ENCODE data around the gene ARHGAP30. TPM values are rescaled to one million over a fixed set of nuclear protein-coding genes. Genes with fewer than 3 reads are reported as not detected.

The ARHGAP30 gene
- total and polyA plus RNA-seq, 2 of the 8 experiments (the other 6 are each of a cell fraction or from before 2014, with no cell fraction given) = 0.27 to 0.39 TPM

DNA sequence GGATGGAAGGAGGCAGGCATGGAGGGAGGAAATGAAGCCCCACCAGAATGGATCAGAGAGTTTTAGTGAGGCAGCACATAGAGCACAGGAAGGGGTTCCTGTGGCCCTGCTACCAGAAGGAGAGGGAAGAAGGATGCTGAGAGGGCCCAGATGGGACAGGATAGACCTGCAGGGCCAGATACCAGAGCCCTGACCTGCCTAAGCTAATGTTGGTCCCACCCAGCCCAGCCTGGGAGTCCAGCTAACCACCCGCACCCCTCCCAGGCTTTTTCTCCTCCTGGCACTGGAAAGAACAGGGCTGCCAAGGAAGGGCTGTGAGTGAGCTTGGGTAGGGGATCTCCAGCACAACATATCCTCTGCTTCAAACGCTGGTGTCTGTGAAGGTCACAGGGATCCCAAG is 12.8 kb upstream of the ARHGAP30 start (continued):
- TF ChIP-seq, protein P1, sequence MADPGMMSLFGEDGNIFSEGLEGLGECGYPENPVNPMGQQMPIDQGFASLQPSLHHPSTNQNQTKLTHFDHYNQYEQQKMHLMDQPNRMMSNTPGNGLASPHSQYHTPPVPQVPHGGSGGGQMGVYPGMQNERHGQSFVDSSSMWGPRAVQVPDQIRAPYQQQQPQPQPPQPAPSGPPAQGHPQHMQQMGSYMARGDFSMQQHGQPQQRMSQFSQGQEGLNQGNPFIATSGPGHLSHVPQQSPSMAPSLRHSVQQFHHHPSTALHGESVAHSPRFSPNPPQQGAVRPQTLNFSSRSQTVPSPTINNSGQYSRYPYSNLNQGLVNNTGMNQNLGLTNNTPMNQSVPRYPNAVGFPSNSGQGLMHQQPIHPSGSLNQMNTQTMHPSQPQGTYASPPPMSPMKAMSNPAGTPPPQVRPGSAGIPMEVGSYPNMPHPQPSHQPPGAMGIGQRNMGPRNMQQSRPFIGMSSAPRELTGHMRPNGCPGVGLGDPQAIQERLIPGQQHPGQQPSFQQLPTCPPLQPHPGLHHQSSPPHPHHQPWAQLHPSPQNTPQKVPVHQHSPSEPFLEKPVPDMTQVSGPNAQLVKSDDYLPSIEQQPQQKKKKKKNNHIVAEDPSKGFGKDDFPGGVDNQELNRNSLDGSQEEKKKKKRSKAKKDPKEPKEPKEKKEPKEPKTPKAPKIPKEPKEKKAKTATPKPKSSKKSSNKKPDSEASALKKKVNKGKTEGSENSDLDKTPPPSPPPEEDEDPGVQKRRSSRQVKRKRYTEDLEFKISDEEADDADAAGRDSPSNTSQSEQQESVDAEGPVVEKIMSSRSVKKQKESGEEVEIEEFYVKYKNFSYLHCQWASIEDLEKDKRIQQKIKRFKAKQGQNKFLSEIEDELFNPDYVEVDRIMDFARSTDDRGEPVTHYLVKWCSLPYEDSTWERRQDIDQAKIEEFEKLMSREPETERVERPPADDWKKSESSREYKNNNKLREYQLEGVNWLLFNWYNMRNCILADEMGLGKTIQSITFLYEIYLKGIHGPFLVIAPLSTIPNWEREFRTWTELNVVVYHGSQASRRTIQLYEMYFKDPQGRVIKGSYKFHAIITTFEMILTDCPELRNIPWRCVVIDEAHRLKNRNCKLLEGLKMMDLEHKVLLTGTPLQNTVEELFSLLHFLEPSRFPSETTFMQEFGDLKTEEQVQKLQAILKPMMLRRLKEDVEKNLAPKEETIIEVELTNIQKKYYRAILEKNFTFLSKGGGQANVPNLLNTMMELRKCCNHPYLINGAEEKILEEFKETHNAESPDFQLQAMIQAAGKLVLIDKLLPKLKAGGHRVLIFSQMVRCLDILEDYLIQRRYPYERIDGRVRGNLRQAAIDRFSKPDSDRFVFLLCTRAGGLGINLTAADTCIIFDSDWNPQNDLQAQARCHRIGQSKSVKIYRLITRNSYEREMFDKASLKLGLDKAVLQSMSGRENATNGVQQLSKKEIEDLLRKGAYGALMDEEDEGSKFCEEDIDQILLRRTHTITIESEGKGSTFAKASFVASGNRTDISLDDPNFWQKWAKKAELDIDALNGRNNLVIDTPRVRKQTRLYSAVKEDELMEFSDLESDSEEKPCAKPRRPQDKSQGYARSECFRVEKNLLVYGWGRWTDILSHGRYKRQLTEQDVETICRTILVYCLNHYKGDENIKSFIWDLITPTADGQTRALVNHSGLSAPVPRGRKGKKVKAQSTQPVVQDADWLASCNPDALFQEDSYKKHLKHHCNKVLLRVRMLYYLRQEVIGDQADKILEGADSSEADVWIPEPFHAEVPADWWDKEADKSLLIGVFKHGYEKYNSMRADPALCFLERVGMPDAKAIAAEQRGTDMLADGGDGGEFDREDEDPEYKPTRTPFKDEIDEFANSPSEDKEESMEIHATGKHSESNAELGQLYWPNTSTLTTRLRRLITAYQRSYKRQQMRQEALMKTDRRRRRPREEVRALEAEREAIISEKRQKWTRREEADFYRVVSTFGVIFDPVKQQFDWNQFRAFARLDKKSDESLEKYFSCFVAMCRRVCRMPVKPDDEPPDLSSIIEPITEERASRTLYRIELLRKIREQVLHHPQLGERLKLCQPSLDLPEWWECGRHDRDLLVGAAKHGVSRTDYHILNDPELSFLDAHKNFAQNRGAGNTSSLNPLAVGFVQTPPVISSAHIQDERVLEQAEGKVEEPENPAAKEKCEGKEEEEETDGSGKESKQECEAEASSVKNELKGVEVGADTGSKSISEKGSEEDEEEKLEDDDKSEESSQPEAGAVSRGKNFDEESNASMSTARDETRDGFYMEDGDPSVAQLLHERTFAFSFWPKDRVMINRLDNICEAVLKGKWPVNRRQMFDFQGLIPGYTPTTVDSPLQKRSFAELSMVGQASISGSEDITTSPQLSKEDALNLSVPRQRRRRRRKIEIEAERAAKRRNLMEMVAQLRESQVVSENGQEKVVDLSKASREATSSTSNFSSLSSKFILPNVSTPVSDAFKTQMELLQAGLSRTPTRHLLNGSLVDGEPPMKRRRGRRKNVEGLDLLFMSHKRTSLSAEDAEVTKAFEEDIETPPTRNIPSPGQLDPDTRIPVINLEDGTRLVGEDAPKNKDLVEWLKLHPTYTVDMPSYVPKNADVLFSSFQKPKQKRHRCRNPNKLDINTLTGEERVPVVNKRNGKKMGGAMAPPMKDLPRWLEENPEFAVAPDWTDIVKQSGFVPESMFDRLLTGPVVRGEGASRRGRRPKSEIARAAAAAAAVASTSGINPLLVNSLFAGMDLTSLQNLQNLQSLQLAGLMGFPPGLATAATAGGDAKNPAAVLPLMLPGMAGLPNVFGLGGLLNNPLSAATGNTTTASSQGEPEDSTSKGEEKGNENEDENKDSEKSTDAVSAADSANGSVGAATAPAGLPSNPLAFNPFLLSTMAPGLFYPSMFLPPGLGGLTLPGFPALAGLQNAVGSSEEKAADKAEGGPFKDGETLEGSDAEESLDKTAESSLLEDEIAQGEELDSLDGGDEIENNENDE (IDR thresholded peaks at IDR 0.05; ENCODE audit: insufficient replicate concordance, low read length) = no peak
- TF ChIP-seq GABPA (IDR thresholded peaks at IDR 0.05; ENCODE audit: borderline replicate concordance, insufficient read depth, low read length) (no peak), CBX5 (IDR thresholded peaks at IDR 0.05; ENCODE audit: low read depth, low read length) (no peak), ZNF274 (IDR thresholded peaks at IDR 0.05; ENCODE audit: borderline replicate concordance, extremely low read depth, low read length) (no peak), KDM1A (IDR thresholded peaks at IDR 0.05; ENCODE audit: borderline replicate concordance, low read length) (no peak), POU5F1 (IDR thresholded peaks at IDR 0.05; ENCODE audit: low read depth, low read length) (no peak), POLR2AphosphoS5 (IDR thresholded peaks at IDR 0.05; ENCODE audit: low read depth, low read length) (no peak), RFX5 (IDR thresholded peaks at IDR 0.05; ENCODE audit: borderline replicate concordance, low read depth, low read length) (no peak), RNF2 (IDR thresholded peaks at IDR 0.05; ENCODE audit: borderline replicate concordance, low read depth, low read length, missing control alignments, poor library complexity, severe bottlenecking) (no peak)

Measured in H1 (cell line).